Activated CD8-positive, alpha-beta memory T cell treated with anti-CD3 and anti-CD28 coated beads, Interleukin-2, amount 50 U/mL, for 1 hour (primary cell): ENCODE measurements around the gene SOX30.

ENCODE experiments used
- DNase-seq: peaks from one replicate; pipeline ENCODE4 v3.0.0-alpha.2; 2020; ENCODE audit errors: extremely low read depth

The SOX30 gene

GRCh38 chr5:157659868-157660660, 7.8 kb upstream of the SOX30 start:
- DNase-seq: no peak

- no peak for DNase-seq
Measured at GRCh38 chr5:157658893-157659292, 6.7 kb upstream of the SOX30 start.

GRCh38 chr5:157657516-157657915, 5.3 kb upstream of the SOX30 start:
- DNase-seq: no peak

- DNase-seq: peak; percentile 32
Measured at GRCh38 chr5:157651623-157652376, 438 bp downstream of the SOX30 start.

- DNase-seq: no peak
Measured at GRCh38 chr5:157650991-157651611, 1.1 kb downstream of the SOX30 start.

GRCh38 chr5:157649101-157649500, 3.1 kb downstream of the SOX30 start:
- no peak for DNase-seq

- no peak for DNase-seq
Measured at GRCh38 chr5:157648275-157648990, 3.8 kb downstream of the SOX30 start.

- DNase-seq: no peak
Measured at GRCh38 chr5:157640406-157641066, 11.7 kb downstream of the SOX30 start.

GRCh38 chr5:157630341-157630740, 21.9 kb downstream of the SOX30 start:
- DNase-seq: no peak

- no peak for DNase-seq
Measured at GRCh38 chr5:157626831-157627230, 25.4 kb downstream of the SOX30 start.

GRCh38 chr5:157624144-157624543, 28.1 kb downstream of the SOX30 start:
- DNase-seq: no peak

- no peak for DNase-seq
Measured at GRCh38 chr5:157620776-157621175, 31.5 kb downstream of the SOX30 start.

- no peak for DNase-seq
Measured at GRCh38 chr5:157618191-157618765, 34.0 kb downstream of the SOX30 start.

GRCh38 chr5:157616785-157617184, 35.5 kb downstream of the SOX30 start:
- no peak for DNase-seq

GRCh38 chr5:157613385-157614245, 38.6 kb downstream of the SOX30 start:
- DNase-seq: no peak

- DNase-seq: no peak
Measured at GRCh38 chr5:157612581-157612980, 39.7 kb downstream of the SOX30 start.

- DNase-seq: no peak
Measured at GRCh38 chr5:157611571-157612476, 40.4 kb downstream of the SOX30 start.

GRCh38 chr5:157610990-157611389, 41.2 kb downstream of the SOX30 start:
- DNase-seq: no peak

GRCh38 chr5:157608972-157609565, 43.2 kb downstream of the SOX30 start:
- DNase-seq: no peak
